Common myeloid progenitor, CD34-positive (primary cell): ENCODE measurements around the gene SPOCK3.

Experiments used
- CTCF ChIA-PET: fragments of 350-600 bp; sonication (Branson Sonifier 250); formaldehyde crosslinking; loops from one replicate; lab custom pipeline; 2021; ENCODE audit warnings: antibody characterized with exemption; lab: Charles Lee
- POLR2A ChIA-PET: fragments of 350-600 bp; sonication (Branson Sonifier 250); formaldehyde crosslinking; loops from one replicate; lab custom pipeline; 2021; ENCODE audit warnings: antibody characterized with exemption; lab: Charles Lee
- DNase-seq, 3 donors: peaks; one replicate each; pipeline versions ENCODE4 v3.0.0 to v3.0.0-alpha.2; 2013
- H3K27ac ChIP-seq, 2 experiments: 1 replicate in 1 of 2; 2 replicates in 1 of 2; pipeline ENCODE4 v1.7.0; 2013; ENCODE audit warnings: inconsistent platforms in 2 of 2, low read length in 2 of 2, mild to moderate bottlenecking in 2 of 2, low read depth in 1 of 2, moderate library complexity in 1 of 2; ENCODE audit not compliant: severe bottlenecking in 2 of 2, insufficient read depth in 1 of 2, poor library complexity in 1 of 2
- H3K27me3 ChIP-seq, 5 experiments: replicated peaks in 2 of 5; 1 replicate in 3 of 5; 2 replicates in 2 of 5; pipeline versions ENCODE4 v1.6.1 to v1.7.0; 2013; ENCODE audit warnings: low read length in 4 of 5, mild to moderate bottlenecking in 2 of 5, moderate library complexity in 2 of 5, inconsistent platforms in 1 of 5; ENCODE audit not compliant: insufficient read depth in 5 of 5, control insufficient read depth in 4 of 5
- H3K36me3 ChIP-seq, 4 experiments: 1 replicate in 2 of 4; 2 replicates in 2 of 4; pipeline versions ENCODE4 v1.6.1 to v1.7.0; 2013; ENCODE audit warnings: low read length in 3 of 4, control low read depth in 1 of 4, mild to moderate bottlenecking in 1 of 4; ENCODE audit not compliant: control insufficient read depth in 4 of 4, insufficient read depth in 4 of 4
- H3K4me1 ChIP-seq, 4 experiments: 1 replicate in 3 of 4; 2 replicates in 1 of 4; pipeline versions ENCODE4 v1.6.1 to v1.7.1; 2013; ENCODE audit warnings: low read length in 3 of 4, mild to moderate bottlenecking in 3 of 4, control low read depth in 1 of 4, inconsistent platforms in 1 of 4, moderate library complexity in 1 of 4; ENCODE audit not compliant: control insufficient read depth in 4 of 4, insufficient read depth in 4 of 4; ENCODE audit errors: control extremely low read depth in 1 of 4
- H3K4me3 ChIP-seq, 7 experiments: 1 replicate in 4 of 7; 2 replicates in 3 of 7; pipeline versions ENCODE4 v1.5.1 to v1.7.0; 2013; ENCODE audit warnings: mild to moderate bottlenecking in 7 of 7, low read length in 6 of 7, moderate library complexity in 6 of 7, inconsistent platforms in 2 of 7, low read depth in 2 of 7, control low read depth in 1 of 7; ENCODE audit not compliant: insufficient read depth in 4 of 7, control insufficient read depth in 1 of 7; ENCODE audit errors: extremely low read depth in 1 of 7
- H3K9me3 ChIP-seq, 5 experiments: 1 replicate in 4 of 5; 2 replicates in 1 of 5; pipeline versions ENCODE4 v1.6.1 to v1.7.1; 2013; ENCODE audit warnings: low read length in 4 of 5, mild to moderate bottlenecking in 2 of 5, inconsistent platforms in 1 of 5, low read depth in 1 of 5, moderate library complexity in 1 of 5; ENCODE audit not compliant: control insufficient read depth in 4 of 5, insufficient read depth in 2 of 5; ENCODE audit errors: control extremely low read depth in 1 of 5
- WGBS: methylation state at CpG from one replicate; pipeline ENCODE4 v1.1.5; 2013; ENCODE audit not compliant: insufficient coverage; 5-methylcytosine and 5-hydroxymethylcytosine counted together

The SPOCK3 gene

DNA sequence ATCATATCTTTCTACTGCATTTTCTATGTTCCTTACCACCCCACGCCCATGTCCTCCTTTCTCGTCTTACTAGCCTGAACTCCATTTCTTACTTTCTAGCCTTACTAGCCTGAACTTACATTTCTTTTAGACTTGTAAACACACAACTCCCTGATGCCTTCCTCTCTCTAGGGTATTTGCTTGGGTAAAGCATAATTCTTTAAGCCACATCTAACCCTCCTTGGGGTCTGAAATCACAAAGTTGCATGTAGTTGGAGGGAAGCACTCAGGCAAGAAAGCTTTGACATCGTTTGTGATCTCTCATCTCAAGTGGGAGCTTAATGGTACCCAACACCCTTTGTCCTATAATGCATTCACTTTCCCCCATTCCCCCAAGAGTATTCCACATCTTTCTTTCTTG is 124.4 kb downstream of the SPOCK3 start:
- H3K27me3 ChIP-seq: peaks cover 0 to 2% (median 0%) of the 10 kb centered on the region in 5 experiments
- no peak overlapping the region for H3K27ac ChIP-seq
- H3K4me3 ChIP-seq: no peak overlapping the region
- DNase-seq: peak in 1 of 3 donors; percentile 10
- POLR2A ChIA-PET: no interaction called here
- CTCF ChIA-PET: no interaction called here
- 100% methylated on average over 2 of the region's 3 CpGs for WGBS
- H3K4me1 ChIP-seq: no peaks in the 10 kb centered on the region
- H3K36me3 ChIP-seq: no peaks in the 10 kb centered on the region
- H3K9me3 ChIP-seq: peaks cover 0 to 2% (median 0%) of the 10 kb centered on the region in 5 experiments

DNA sequence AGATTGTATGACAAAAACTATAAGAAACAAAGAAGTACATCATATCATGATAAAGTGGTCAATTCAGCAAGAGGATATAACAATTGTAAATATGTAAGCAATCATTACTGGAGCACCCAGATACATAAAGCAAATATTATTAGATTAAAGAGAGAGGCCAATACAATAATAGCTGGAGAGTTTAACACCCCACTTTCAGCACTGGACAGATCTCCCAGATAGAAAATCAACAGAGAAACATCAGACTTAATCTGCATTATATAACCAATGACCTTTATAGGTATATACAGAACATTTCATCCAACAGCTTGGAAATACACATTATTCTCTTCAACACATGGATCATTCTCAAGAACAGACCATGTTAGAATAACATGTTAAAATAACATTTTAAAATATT is 128.4 kb downstream of the SPOCK3 start:
- ChIA-PET POLR2A (no interaction called here), CTCF (no interaction called here)
- Histone ChIP-seq H3K4me1 (no peaks in the 10 kb centered on the region), H3K4me3 (no peak overlapping the region), H3K36me3 (no peaks in the 10 kb centered on the region), H3K27me3 (no peaks in the 10 kb centered on the region), H3K27ac (no peak overlapping the region), H3K9me3 (peaks cover 0 to 3% (median 0%) of the 10 kb centered on the region in 5 experiments)
- DNase-seq: no peak

DNA sequence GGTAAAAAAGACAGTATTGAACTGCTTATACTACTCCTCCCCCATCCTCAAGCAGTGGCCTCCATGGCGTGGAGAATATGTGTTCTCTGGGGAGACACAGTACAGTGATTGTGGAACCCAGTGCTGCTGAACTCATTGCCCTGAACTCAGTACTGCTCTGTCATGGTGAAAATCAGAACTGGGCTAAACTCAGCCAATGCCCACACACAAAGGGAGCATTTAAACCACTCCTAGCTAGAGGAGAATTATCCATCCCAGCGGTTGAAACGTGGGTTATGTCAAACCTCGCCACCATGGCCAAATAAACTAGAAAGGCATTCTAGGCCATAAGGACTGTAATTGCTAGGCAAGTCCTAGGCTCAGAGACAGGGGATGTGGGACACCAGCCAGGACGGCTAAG is 131.8 kb downstream of the SPOCK3 start:
- no peak for DNase-seq
- H3K4me3 ChIP-seq: no peak overlapping the region
- no peaks in the 10 kb centered on the region for H3K27me3 ChIP-seq
- POLR2A ChIA-PET: no interaction called here
- CTCF ChIA-PET: no interaction called here
- H3K9me3 ChIP-seq: peaks cover 0 to 2% (median 0%) of the 10 kb centered on the region in 5 experiments
- no peaks in the 10 kb centered on the region for H3K36me3 ChIP-seq
- no peak overlapping the region for H3K27ac ChIP-seq
- 100% methylated on average over 4 of the region's 5 CpGs for WGBS
- H3K4me1 ChIP-seq: no peaks in the 10 kb centered on the region

DNA sequence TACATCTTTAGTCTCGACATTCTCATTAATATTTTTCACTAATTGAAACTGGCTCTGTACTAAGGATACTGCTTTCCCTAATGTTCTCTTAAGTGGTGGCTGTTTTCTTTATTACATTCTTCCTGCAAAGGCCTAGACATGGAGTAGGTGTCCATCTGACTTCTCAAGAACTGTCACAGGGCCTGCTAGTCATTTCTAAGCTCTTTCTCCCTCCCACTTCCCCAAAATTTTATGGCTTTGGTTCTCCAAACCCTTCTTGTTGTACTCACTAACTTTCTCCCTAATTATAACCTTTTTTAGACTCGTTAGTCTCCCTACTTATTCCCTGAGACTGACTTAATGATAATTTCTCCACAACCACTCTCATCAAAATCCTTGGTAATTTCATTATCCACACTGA is 133.3 kb downstream of the SPOCK3 start:
- Histone ChIP-seq H3K27me3 (no peaks in the 10 kb centered on the region), H3K4me3 (no peak overlapping the region), H3K27ac (no peak overlapping the region), H3K36me3 (no peaks in the 10 kb centered on the region), H3K9me3 (peaks cover 0 to 2% (median 0%) of the 10 kb centered on the region in 5 experiments), H3K4me1 (no peaks in the 10 kb centered on the region)
- POLR2A ChIA-PET: no interaction called here
- DNase-seq: no peak
- WGBS: 100% methylated on average over 1 of the region's 2 CpGs
- CTCF ChIA-PET: interaction anchor here (0.9 kb wide), 1 partner anchor 38 kb away, joined by 3 read pairs; no protein-coding TSS in a partner anchor

DNA sequence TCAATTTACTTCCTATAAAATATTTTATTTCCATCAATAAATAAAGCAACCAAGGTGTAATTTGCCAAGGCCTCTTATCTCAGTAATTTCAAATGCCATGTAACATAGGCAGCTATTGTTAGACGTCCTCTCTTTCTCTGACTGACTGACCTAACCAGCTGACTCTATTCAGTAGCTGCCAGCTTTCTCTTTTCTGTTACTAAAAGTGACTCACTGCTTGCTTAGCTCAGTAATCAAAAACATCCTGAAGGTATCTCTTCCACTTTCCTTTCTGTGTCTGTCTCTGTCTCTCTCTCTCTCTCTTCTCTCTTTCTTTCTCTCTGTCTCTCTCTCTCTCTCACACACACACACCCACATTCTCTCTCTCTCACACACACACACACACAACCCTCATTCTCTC is 134.2 kb downstream of the SPOCK3 start:
- ChIA-PET CTCF (no interaction called here), POLR2A (interaction anchor here (0.7 kb wide), 1 partner anchor 209 kb away, joined by 3 read pairs; no protein-coding TSS in a partner anchor)
- Histone ChIP-seq H3K27me3 (no peaks in the 10 kb centered on the region), H3K27ac (no peak overlapping the region), H3K4me1 (no peaks in the 10 kb centered on the region), H3K36me3 (no peaks in the 10 kb centered on the region), H3K4me3 (no peak overlapping the region), H3K9me3 (peaks cover 0 to 2% (median 0%) of the 10 kb centered on the region in 5 experiments)
- 100% methylated on average over 1 of the region's 1 CpG for WGBS
- no peak for DNase-seq

DNA sequence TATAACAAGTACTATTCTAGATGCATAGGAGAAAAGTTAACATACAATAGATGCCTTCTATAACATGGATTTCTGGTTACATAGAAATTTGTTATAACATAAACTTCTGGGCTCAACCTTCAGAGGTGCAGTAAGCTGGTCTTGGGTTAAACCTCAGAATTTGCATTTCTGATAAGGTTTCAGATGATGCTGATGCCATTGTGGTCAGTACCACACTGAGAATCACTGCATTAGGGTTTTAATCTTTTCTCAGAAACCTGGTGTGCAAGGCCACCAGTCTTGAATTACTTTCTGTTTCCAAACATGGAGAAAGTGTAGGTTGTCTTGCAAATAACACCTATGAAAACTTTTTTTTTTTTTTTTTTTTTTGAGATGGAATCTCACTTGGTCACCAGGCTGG is 146.2 kb downstream of the SPOCK3 start:
- DNase-seq: no peak
- Histone ChIP-seq H3K27me3 (no peaks in the 10 kb centered on the region), H3K27ac (no peak overlapping the region), H3K9me3 (no peaks in the 10 kb centered on the region), H3K36me3 (no peaks in the 10 kb centered on the region), H3K4me1 (no peaks in the 10 kb centered on the region), H3K4me3 (no peak overlapping the region)
- ChIA-PET POLR2A (no interaction called here), CTCF (no interaction called here)

DNA sequence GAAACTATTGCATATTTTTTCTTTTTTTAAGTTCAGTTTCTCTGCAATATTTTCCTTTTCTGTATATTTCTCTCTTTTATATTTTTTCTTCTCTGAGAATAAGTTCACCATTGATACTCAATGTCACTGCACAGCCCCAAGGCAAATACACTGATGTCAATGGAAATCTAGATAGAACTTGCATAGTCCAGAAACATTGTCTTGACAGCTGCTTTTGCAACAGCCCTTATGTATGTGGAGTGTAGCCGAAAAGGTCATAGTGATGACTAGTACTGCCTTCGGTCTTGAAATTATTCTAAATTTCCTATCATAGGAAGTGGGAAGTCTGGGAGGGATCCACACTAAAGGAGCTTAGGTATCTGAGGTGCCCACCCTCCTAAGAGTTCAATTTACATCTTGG is 150.0 kb downstream of the SPOCK3 start:
- DNase-seq: no peak
- ChIA-PET CTCF (no interaction called here), POLR2A (no interaction called here)
- Histone ChIP-seq H3K36me3 (no peaks in the 10 kb centered on the region), H3K9me3 (no peaks in the 10 kb centered on the region), H3K27ac (no peak overlapping the region), H3K27me3 (no peaks in the 10 kb centered on the region), H3K4me3 (no peak overlapping the region), H3K4me1 (peaks cover 0 to 4% (median 0%) of the 10 kb centered on the region in 4 experiments)
- 100% methylated on average over 1 of the region's 2 CpGs for WGBS
